Embryonic facial prominence (tissue), 1 donor: ENCODE measurements around the gene ARHGAP42.
"Not testable (repeated sequence)": the region's sequence is repeated elsewhere in the genome, so short reads cannot be mapped to it uniquely, and the experiment has no call there.

Source experiments
- DNase-seq: peaks from one replicate; pipeline ENCODE4 v3.0.0-alpha.2; 2016; ENCODE audit errors: extremely low spot score

The ARHGAP42 gene

GRCh38 chr11:100963375-100963774 is 276.3 kb downstream of the ARHGAP42 start:
- DNase-seq: no peak

- DNase-seq: no peak
These were observed 277.3 kb downstream of the ARHGAP42 start for GRCh38 chr11:100964435-100964834.

- no peak for DNase-seq
These were observed 278.3 kb downstream of the ARHGAP42 start for GRCh38 chr11:100965346-100965745.

- DNase-seq: no peak
These were observed 279.3 kb downstream of the ARHGAP42 start for GRCh38 chr11:100966366-100966765.

- DNase-seq: no peak
These were observed 281.9 kb downstream of the ARHGAP42 start for GRCh38 chr11:100969008-100969407.

- DNase-seq: no peak
These were observed 283.4 kb downstream of the ARHGAP42 start for GRCh38 chr11:100970283-100971164.

- DNase-seq: no peak
These were observed 285.0 kb downstream of the ARHGAP42 start for GRCh38 chr11:100972046-100972445.

GRCh38 chr11:100978442-100978841 is 291.4 kb downstream of the ARHGAP42 start:
- DNase-seq: no peak

GRCh38 chr11:100978939-100979338 is 291.9 kb downstream of the ARHGAP42 start:
- DNase-seq: no peak

GRCh38 chr11:100980156-100980555 is 293.1 kb downstream of the ARHGAP42 start:
- no peak for DNase-seq

GRCh38 chr11:100981196-100981824 is 294.2 kb downstream of the ARHGAP42 start:
- DNase-seq: no peak

GRCh38 chr11:100984668-100985067 is 297.6 kb downstream of the ARHGAP42 start:
- DNase-seq: no peak

- no peak for DNase-seq
These were observed 303.8 kb downstream of the ARHGAP42 start for GRCh38 chr11:100990931-100991330.

GRCh38 chr11:100991541-100991940 is 304.5 kb downstream of the ARHGAP42 start:
- no peak for DNase-seq

GRCh38 chr11:100994966-100995365 is 307.9 kb downstream of the ARHGAP42 start:
- no peak for DNase-seq

- DNase-seq: no peak
These were observed 312.7 kb downstream of the ARHGAP42 start for GRCh38 chr11:100999756-101000155.

- DNase-seq: no peak
These were observed 316.4 kb downstream of the ARHGAP42 start for GRCh38 chr11:101003468-101003867.

GRCh38 chr11:101008961-101009689 is 322.0 kb downstream of the ARHGAP42 start:
- DNase-seq: no peak

GRCh38 chr11:101009690-101010055 is 322.6 kb downstream of the ARHGAP42 start:
- no peak for DNase-seq

- DNase-seq: no peak
These were observed 323.8 kb downstream of the ARHGAP42 start for GRCh38 chr11:101010899-101011298.

- no peak for DNase-seq
These were observed 324.8 kb downstream of the ARHGAP42 start for GRCh38 chr11:101011881-101012280.

GRCh38 chr11:101013702-101014101 is 326.6 kb downstream of the ARHGAP42 start:
- DNase-seq: not testable (repeated sequence)
